Measurements from ENCODE around the gene NAT14. TPM values are rescaled to one million over a fixed set of nuclear protein-coding genes. Genes with fewer than 3 reads are reported as not detected.

NAT14 gene
- total RNA-seq, 1 experiment from 2014 or later = 87.7 TPM

DNA sequence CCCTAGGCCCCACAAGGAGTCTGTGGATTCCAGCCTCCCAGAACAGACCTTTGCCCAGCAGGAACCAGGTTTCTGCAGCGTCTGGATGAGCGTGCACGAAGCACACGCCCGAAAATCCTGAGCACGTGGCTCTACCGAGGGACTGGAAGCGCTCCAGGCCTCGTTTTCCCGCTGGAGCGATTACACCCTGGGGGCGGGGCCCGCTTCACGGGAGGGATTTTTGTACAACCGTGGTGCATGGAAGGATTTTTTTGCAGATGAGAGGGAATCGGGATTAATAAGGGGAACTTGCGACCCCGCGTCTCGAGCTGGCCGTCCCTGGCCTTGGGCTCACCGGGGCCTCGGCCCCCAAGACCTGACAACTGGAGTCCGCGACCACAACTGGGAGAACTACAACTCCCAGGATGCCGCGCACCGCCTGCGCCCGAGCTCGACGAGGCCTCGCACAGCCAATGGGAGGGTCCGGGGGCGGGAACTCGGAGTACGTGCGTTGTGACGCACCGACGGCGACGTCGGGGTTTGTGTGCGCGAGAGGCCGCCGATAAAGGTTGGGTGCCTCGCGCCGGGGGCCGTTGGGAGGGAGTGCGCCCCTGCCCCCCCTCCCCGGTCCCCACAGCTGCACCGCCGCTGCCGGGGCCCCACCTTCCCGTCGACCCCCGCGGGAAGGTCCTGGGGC is 8.8 kb upstream of the NAT14 start, which contains the start of gene ZNF628 (continued):
- TF ChIP-seq, protein P1, sequence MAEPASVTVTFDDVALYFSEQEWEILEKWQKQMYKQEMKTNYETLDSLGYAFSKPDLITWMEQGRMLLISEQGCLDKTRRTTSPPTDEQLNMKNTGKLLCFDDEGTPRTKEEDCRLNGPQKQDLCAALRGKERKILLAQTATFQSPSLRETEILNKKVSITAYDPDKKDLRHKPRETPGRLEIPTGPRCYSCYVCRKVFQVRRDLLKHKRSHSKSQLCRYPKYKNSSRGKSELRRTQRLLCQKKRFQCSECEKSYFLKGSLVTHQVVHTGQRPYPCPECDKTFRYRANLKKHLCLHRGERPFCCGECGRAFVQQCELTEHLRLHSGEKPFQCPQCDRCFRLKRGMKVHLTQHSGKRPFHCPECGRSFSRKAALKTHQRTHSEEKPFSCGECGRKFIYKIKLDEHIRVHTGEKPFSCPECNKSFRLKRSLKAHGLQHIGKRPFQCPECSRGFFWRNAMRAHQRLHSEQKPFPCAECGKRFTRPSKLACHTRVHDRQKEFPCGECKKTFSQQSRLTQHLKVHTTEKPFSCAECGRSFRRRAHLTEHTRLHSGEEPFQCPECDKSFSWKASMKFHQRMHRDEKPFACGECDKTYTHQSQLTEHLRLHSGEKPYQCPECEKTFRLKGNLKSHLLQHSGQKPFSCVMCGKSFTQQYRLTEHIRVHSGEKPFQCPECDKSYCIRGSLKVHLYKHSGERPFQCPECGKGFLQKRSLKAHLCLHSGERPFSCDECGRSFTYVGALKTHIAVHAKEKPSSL (CRISPR knock-in tag; conservative IDR thresholded peaks at IDR 0.05) = no peak
- TF ChIP-seq, protein P2, sequence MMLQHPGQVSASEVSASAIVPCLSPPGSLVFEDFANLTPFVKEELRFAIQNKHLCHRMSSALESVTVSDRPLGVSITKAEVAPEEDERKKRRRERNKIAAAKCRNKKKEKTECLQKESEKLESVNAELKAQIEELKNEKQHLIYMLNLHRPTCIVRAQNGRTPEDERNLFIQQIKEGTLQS (CRISPR knock-in tag; conservative IDR thresholded peaks at IDR 0.05) = 0 out of 2 replicates have a peak, but pooled peaks have one; percentile 51
- TF ChIP-seq SOX15 (CRISPR knock-in tag; IDR thresholded peaks at IDR 0.05) (no peak), CREM (CRISPR knock-in tag; IDR thresholded peaks at IDR 0.05) (peak; percentile 95), ZNF219 (CRISPR knock-in tag; IDR thresholded peaks at IDR 0.05; ENCODE audit: borderline replicate concordance) (peak; percentile 74), ZNF263 (CRISPR knock-in tag; IDR thresholded peaks at IDR 0.05; ENCODE audit: low read depth) (no peak), TEAD1 (CRISPR knock-in tag; IDR thresholded peaks at IDR 0.05) (peak; percentile 75)
- TF ChIP-seq, protein P3, sequence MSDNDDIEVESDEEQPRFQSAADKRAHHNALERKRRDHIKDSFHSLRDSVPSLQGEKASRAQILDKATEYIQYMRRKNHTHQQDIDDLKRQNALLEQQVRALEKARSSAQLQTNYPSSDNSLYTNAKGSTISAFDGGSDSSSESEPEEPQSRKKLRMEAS (CRISPR knock-in tag; IDR thresholded peaks at IDR 0.05) = peak; percentile 99
- TF ChIP-seq, protein P4, sequence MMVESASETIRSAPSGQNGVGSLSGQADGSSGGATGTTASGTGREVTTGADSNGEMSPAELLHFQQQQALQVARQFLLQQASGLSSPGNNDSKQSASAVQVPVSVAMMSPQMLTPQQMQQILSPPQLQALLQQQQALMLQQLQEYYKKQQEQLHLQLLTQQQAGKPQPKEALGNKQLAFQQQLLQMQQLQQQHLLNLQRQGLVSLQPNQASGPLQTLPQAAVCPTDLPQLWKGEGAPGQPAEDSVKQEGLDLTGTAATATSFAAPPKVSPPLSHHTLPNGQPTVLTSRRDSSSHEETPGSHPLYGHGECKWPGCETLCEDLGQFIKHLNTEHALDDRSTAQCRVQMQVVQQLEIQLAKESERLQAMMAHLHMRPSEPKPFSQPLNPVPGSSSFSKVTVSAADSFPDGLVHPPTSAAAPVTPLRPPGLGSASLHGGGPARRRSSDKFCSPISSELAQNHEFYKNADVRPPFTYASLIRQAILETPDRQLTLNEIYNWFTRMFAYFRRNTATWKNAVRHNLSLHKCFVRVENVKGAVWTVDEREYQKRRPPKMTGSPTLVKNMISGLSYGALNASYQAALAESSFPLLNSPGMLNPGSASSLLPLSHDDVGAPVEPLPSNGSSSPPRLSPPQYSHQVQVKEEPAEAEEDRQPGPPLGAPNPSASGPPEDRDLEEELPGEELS (CRISPR knock-in tag; IDR thresholded peaks at IDR 0.05) = peak; percentile 40; the same call in 1 of the 2 replicates
- TF ChIP-seq, protein P5, sequence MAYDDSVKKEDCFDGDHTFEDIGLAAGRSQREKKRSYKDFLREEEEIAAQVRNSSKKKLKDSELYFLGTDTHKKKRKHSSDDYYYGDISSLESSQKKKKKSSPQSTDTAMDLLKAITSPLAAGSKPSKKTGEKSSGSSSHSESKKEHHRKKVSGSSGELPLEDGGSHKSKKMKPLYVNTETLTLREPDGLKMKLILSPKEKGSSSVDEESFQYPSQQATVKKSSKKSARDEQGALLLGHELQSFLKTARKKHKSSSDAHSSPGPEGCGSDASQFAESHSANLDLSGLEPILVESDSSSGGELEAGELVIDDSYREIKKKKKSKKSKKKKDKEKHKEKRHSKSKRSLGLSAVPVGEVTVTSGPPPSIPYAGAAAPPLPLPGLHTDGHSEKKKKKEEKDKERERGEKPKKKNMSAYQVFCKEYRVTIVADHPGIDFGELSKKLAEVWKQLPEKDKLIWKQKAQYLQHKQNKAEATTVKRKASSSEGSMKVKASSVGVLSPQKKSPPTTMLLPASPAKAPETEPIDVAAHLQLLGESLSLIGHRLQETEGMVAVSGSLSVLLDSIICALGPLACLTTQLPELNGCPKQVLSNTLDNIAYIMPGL (CRISPR knock-in tag; IDR thresholded peaks at IDR 0.05) = peak; percentile 49; the same call in 1 of the 2 replicates
- TF ChIP-seq, protein P6, sequence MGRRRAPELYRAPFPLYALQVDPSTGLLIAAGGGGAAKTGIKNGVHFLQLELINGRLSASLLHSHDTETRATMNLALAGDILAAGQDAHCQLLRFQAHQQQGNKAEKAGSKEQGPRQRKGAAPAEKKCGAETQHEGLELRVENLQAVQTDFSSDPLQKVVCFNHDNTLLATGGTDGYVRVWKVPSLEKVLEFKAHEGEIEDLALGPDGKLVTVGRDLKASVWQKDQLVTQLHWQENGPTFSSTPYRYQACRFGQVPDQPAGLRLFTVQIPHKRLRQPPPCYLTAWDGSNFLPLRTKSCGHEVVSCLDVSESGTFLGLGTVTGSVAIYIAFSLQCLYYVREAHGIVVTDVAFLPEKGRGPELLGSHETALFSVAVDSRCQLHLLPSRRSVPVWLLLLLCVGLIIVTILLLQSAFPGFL (CRISPR knock-in tag; IDR thresholded peaks at IDR 0.05; ENCODE audit: borderline replicate concordance) = no peak

DNA sequence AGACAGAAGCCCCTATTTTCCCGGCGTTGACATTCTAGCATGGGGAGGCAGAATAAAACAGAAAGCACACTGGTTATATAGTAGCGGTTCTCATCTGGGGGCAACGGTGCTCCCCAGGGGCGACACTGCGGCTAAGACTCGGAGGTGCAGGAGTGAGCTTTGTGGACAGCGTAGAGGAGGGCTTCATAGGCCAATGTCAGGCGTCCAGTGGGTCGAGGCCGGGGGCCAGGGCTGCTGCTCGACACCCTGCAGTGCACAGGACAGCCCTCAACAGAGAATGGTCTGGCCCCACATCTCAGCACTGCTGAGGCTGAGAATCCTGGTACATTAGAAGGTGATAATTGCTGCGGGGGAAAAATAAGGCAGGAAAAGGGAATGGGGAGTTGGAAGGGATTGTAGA is 7.1 kb upstream of the NAT14 start:
- Mint-ChIP-seq H3K4me3 (peak overlapping the region; percentile 85), H3K4me1 (peaks cover 27% of the 10 kb centered on the region), H3K27me3 (ENCODE audit: low read depth) (peaks cover 9% of the 10 kb centered on the region), H3K27ac (peak overlapping the region; percentile 77), H3K36me3 (no peaks in the 10 kb centered on the region), H3K9me3 (no peaks in the 10 kb centered on the region)
- POLR2A ChIA-PET = no interaction called here
- ATAC-seq (no peak), DNase-seq (ENCODE audit: low spot score) (no peak)
- TF ChIP-seq, protein P1 (CRISPR knock-in tag; conservative IDR thresholded peaks at IDR 0.05) = no peak
- TF ChIP-seq, protein P2 (CRISPR knock-in tag; conservative IDR thresholded peaks at IDR 0.05) = no peak
- TF ChIP-seq, protein P7, sequence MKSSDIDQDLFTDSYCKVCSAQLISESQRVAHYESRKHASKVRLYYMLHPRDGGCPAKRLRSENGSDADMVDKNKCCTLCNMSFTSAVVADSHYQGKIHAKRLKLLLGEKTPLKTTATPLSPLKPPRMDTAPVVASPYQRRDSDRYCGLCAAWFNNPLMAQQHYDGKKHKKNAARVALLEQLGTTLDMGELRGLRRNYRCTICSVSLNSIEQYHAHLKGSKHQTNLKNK (CRISPR knock-in tag; IDR thresholded peaks at IDR 0.05) = no peak
- TF ChIP-seq MXD4 (CRISPR knock-in tag; IDR thresholded peaks at IDR 0.05; ENCODE audit: borderline replicate concordance) = no peak
- TF ChIP-seq ZNF423 (CRISPR knock-in tag; IDR thresholded peaks at IDR 0.05) = no peak
- TF ChIP-seq, protein P8, sequence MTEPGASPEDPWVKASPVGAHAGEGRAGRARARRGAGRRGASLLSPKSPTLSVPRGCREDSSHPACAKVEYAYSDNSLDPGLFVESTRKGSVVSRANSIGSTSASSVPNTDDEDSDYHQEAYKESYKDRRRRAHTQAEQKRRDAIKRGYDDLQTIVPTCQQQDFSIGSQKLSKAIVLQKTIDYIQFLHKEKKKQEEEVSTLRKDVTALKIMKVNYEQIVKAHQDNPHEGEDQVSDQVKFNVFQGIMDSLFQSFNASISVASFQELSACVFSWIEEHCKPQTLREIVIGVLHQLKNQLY (CRISPR knock-in tag; IDR thresholded peaks at IDR 0.05) = no peak
- no peak for TF ChIP-seq NR1H2 (CRISPR knock-in tag; IDR thresholded peaks at IDR 0.05)
- TF ChIP-seq NFATC4 (CRISPR knock-in tag; IDR thresholded peaks at IDR 0.05) = no peak
- CTCF ChIA-PET = interaction anchor here (1.7 to 4.5 kb wide), 3 partner anchors 10 to 27 kb away, joined by 6 to 68 read pairs (median 6); partner anchors contain the start of gene ISOC2
